ENCODE results near the gene CERCAM. TPM values are rescaled to one million over a fixed set of nuclear protein-coding genes. Genes with fewer than 3 reads are reported as not detected.

Gene CERCAM
- total RNA-seq, 1 donor from 2014 or later, result 70.5 TPM

DNA sequence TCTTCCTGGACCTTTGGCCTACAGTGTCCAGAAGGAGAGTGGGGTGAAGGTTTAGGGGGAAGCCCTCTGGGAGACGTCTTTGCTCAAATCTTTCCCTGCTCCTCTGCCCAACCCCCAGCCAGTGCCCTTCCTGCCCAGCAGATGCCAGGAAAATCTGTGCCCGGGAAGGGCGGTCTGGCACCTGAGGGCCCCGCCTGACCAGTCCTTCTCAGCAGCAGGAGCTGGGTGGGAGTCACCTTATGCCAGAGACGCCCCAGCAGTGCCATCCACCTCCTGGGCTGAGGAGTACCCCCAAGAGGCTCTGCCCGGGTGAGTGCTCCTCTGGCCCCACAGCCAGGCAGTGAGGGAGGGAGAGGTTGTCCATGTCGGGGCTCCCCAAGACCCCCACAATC lies 14.9 kb upstream of the CERCAM start:
- TF ChIP-seq, protein P1, sequence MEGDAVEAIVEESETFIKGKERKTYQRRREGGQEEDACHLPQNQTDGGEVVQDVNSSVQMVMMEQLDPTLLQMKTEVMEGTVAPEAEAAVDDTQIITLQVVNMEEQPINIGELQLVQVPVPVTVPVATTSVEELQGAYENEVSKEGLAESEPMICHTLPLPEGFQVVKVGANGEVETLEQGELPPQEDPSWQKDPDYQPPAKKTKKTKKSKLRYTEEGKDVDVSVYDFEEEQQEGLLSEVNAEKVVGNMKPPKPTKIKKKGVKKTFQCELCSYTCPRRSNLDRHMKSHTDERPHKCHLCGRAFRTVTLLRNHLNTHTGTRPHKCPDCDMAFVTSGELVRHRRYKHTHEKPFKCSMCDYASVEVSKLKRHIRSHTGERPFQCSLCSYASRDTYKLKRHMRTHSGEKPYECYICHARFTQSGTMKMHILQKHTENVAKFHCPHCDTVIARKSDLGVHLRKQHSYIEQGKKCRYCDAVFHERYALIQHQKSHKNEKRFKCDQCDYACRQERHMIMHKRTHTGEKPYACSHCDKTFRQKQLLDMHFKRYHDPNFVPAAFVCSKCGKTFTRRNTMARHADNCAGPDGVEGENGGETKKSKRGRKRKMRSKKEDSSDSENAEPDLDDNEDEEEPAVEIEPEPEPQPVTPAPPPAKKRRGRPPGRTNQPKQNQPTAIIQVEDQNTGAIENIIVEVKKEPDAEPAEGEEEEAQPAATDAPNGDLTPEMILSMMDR (IDR thresholded peaks at IDR 0.05), result no peak
- Histone ChIP-seq H3K27me3 (no peaks in the 10 kb centered on the region), H3K9me3 (no peaks in the 10 kb centered on the region), H3K4me3 (no peak overlapping the region), H3K36me3 (no peaks in the 10 kb centered on the region), H3K4me1 (no peaks in the 10 kb centered on the region), H3K27ac (no peak overlapping the region)
- no peak for DNase-seq (ENCODE audit: low spot score in 2 of 2)
- intact Hi-C loops (cut with DNase I), result no loop called here

DNA sequence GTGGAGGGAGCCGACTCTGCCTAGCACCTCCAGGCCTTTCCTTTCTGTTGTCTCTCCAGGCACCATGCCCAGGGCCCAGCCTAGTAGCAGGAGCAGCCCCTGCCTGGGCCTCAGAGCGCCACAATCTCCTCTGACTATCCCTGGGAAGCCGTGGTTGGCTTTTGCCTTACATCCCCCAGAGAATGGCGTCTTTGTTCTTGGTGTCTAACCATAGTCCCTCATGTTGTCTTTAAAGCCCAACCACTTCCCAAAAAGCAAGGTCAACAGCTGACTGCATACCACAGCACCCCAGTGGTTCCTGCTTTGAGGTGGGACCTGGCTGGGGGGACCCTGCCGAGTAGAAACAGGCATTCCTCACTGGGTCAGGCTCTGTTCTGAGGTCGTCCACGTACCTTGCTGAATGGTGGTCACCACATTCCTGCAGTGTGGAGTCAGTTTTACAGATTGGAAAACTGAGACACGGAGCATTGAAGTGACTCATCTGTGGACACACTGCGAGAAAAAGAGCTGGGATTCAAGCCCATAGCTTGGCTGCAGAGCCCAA lies 13.7 kb upstream of the CERCAM start:
- no peaks in the 10 kb centered on the region for H3K27me3 ChIP-seq
- no peaks in the 10 kb centered on the region for H3K9me3 ChIP-seq
- no peaks in the 10 kb centered on the region for H3K4me1 ChIP-seq
- H3K36me3 ChIP-seq, result no peaks in the 10 kb centered on the region
- no peak overlapping the region for H3K27ac ChIP-seq
- intact Hi-C loops (cut with DNase I), result no loop called here
- no peak overlapping the region for H3K4me3 ChIP-seq
- TF ChIP-seq, protein P1 (IDR thresholded peaks at IDR 0.05), result no peak
- no peak for DNase-seq (ENCODE audit: low spot score in 2 of 2)

DNA sequence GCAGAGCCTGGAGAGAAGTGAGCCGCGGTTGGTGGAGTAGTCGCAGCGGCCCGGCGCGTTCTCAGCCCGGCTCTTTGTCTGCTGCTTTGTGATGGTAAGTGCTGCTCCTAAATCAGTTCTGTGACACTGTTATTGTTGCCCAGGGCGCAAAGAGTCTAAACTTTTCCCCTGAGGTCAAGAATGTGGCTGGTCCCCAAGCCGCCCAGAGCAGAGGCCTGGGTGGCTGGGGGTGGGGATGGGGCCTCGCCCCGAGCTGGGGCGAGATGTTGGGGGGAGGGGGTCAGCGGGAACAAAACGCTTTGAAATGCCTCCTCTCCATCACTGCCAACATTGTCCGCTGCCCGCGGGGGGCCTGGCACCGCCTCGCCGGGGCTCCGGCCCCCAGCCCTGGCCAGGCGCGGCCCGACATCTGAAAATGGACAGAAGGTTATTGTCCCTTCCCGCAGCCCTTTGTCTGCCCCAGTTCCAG lies 11.7 kb upstream of the CERCAM start:
- no peaks in the 10 kb centered on the region for H3K36me3 ChIP-seq
- TF ChIP-seq, protein P1 (IDR thresholded peaks at IDR 0.05), result no peak
- H3K4me3 ChIP-seq, result no peak overlapping the region
- H3K9me3 ChIP-seq, result no peaks in the 10 kb centered on the region
- H3K27ac ChIP-seq, result no peak overlapping the region
- intact Hi-C loops (cut with DNase I), result no loop called here
- no peaks in the 10 kb centered on the region for H3K4me1 ChIP-seq
- H3K27me3 ChIP-seq, result no peaks in the 10 kb centered on the region
- DNase-seq (ENCODE audit: low spot score in 2 of 2), result no peak

DNA sequence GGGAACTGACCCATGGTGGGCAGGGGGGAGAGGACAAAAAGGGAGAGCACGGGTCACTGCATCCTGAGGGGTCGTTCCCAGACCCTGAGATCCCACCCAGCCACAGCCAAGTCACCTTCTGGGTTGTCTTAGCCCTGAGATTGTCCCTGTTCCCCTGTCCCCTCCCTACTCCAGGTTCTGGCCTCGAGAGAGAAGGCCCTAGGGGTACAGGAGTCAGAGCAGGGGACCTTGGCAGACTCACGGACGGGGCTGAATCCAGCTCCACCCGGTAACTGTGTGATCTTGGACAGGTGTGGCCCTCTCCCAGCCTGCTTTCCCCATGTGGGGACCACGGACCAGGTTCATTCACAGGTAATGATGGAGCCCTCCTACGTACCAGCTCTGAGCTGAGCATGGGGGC lies 11.2 kb upstream of the CERCAM start:
- Histone ChIP-seq H3K27me3 (no peaks in the 10 kb centered on the region), H3K27ac (no peak overlapping the region), H3K9me3 (no peaks in the 10 kb centered on the region), H3K4me3 (no peak overlapping the region), H3K36me3 (no peaks in the 10 kb centered on the region), H3K4me1 (no peaks in the 10 kb centered on the region)
- TF ChIP-seq, protein P1 (IDR thresholded peaks at IDR 0.05), result no peak
- intact Hi-C loops (cut with DNase I), result no loop called here
- DNase-seq (ENCODE audit: low spot score in 2 of 2), result no peak

DNA sequence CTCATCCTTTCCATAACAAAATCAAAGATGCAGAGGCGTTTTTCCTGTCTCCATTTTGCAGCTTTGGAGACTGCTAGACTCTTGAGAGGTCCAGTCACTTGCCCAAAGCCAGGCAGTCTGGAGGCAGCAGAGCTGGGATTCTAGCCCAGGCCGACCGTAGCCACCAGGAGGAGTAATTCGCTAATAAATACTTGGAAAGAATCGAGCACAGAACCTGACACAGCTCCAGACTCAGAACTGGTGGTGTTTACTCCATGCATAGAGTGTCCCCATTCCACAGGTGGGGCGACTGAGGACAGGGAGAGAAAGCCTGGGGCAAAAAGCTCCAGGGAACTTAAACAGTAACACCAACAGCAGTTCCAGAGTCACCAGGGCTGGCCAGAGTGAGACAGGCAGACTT lies 10.7 kb upstream of the CERCAM start:
- DNase-seq (ENCODE audit: low spot score in 2 of 2), result no peak
- no peak overlapping the region for H3K27ac ChIP-seq
- intact Hi-C loops (cut with DNase I), result no loop called here
- no peaks in the 10 kb centered on the region for H3K27me3 ChIP-seq
- no peaks in the 10 kb centered on the region for H3K9me3 ChIP-seq
- no peaks in the 10 kb centered on the region for H3K4me1 ChIP-seq
- no peak overlapping the region for H3K4me3 ChIP-seq
- TF ChIP-seq, protein P1 (IDR thresholded peaks at IDR 0.05), result no peak
- H3K36me3 ChIP-seq, result no peaks in the 10 kb centered on the region
